B cell (primary cell): ENCODE measurements around the gene EP400. TPM values are rescaled to one million over a fixed set of nuclear protein-coding genes. Genes with fewer than 3 reads are reported as not detected.

Experiments
- ATAC-seq: fragments of 200-7000 bp; cut with Tn5 transposase; one replicate; pipeline ENCODE4 v1.10.0; 2021; ENCODE audit warnings: low read depth, mild to moderate bottlenecking, moderate number of reproducible peaks, moderate library complexity
- CTCF ChIA-PET: fragments of 350-600 bp; sonication (Branson Sonifier 250); formaldehyde crosslinking; loops from one replicate; lab custom pipeline; 2021; ENCODE audit warnings: antibody characterized with exemption, inconsistent platforms; lab: Charles Lee
- POLR2A ChIA-PET: fragments of 350-600 bp; sonication (Branson Sonifier 250); formaldehyde crosslinking; loops from one replicate; lab custom pipeline; 2021; ENCODE audit warnings: antibody characterized with exemption; lab: Charles Lee
- DNase-seq: peaks from one replicate; pipeline ENCODE4 v3.0.0; 2013
- H2AFZ ChIP-seq: 2 replicates; pipeline ENCODE4 v1.6.1; 2012; ENCODE audit warnings: mild to moderate bottlenecking, low read depth, low read length; ENCODE audit not compliant: insufficient read depth, poor library complexity, severe bottlenecking
- H3K27ac ChIP-seq, 2 donors: 1 replicate in 1 of 2; 2 replicates in 1 of 2; pipeline ENCODE4 v1.5.1; 2012 to 2013; ENCODE audit warnings: low read length in 2 of 2, mild to moderate bottlenecking in 2 of 2, moderate library complexity in 1 of 2
- H3K27me3 ChIP-seq, 4 experiments: fragments of 200-600 bp in 1 of 4; sonication (generic) in 1 of 4; replicated peaks in 1 of 4; 1 replicate in 2 of 4; 2 replicates in 2 of 4; pipeline versions ENCODE4 v1.6.1 to v1.7.0; 2013 to 2016; ENCODE audit warnings: low read length in 3 of 4, mild to moderate bottlenecking in 2 of 4, mixed read lengths in 1 of 4, moderate library complexity in 1 of 4; ENCODE audit not compliant: insufficient read depth in 4 of 4, control insufficient read depth in 3 of 4; ENCODE audit errors: control extremely low read depth in 1 of 4
- H3K36me3 ChIP-seq, 2 experiments: replicated peaks in 1 of 2; 1 replicate in 1 of 2; 2 replicates in 1 of 2; pipeline versions ENCODE4 v1.6.1 to v1.7.1; 2013; ENCODE audit warnings: low read length in 1 of 2; ENCODE audit not compliant: insufficient read depth in 2 of 2, control insufficient read depth in 1 of 2; ENCODE audit errors: control extremely low read depth in 1 of 2, extremely low read depth in 1 of 2
- H3K4me1 ChIP-seq, 2 donors: fragments of 200-600 bp in 1 of 2; sonication (generic) in 1 of 2; 1 replicate in 1 of 2; 2 replicates in 1 of 2; pipeline versions ENCODE4 v1.5.1 to v1.6.1; 2013 to 2017; ENCODE audit warnings: low read length in 2 of 2; ENCODE audit not compliant: control insufficient read depth in 2 of 2, insufficient read depth in 2 of 2
- H3K4me2 ChIP-seq: replicated peaks from 2 replicates; pipeline ENCODE3; 2012; ENCODE audit warnings: mild to moderate bottlenecking, low read depth, low read length; ENCODE audit not compliant: poor library complexity, severe bottlenecking
- H3K4me3 ChIP-seq, 5 experiments: fragments of 200-600 bp in 1 of 5; sonication (generic) in 1 of 5; 1 replicate in 3 of 5; 2 replicates in 2 of 5; pipeline versions ENCODE4 v1.5.1 to v1.7.0; 2011 to 2016; ENCODE audit warnings: low read length in 4 of 5, mild to moderate bottlenecking in 4 of 5, low read depth in 2 of 5, control low read depth in 1 of 5, moderate library complexity in 1 of 5; ENCODE audit not compliant: insufficient read depth in 1 of 5; ENCODE audit errors: control extremely low read depth in 1 of 5, extremely low read depth in 1 of 5
- H3K79me2 ChIP-seq: fragments of 200-600 bp; sonication (generic); one replicate; pipeline ENCODE4 v1.6.0; 2016; ENCODE audit warnings: low read length; ENCODE audit not compliant: control insufficient read depth, insufficient read depth
- H3K9ac ChIP-seq: fragments of 200-600 bp; sonication (generic); 2 replicates; pipeline ENCODE4 v1.6.1; 2017; ENCODE audit warnings: mild to moderate bottlenecking, low read length, moderate library complexity
- H3K9me3 ChIP-seq, 3 donors: one replicate each; pipeline versions ENCODE4 v1.6.1 to v1.7.1; 2013; ENCODE audit warnings: low read length in 2 of 3; ENCODE audit not compliant: control insufficient read depth in 2 of 3, insufficient read depth in 1 of 3; ENCODE audit errors: control extremely low read depth in 1 of 3
- H4K20me1 ChIP-seq: 2 replicates; pipeline ENCODE4 v1.6.0; 2012; ENCODE audit warnings: mild to moderate bottlenecking, low read length; ENCODE audit not compliant: insufficient read depth, control insufficient read depth, poor library complexity, severe bottlenecking
- H3K27ac Mint-ChIP-seq: one replicate; pipeline ENCODE4 v1.8.0; 2021; ENCODE audit warnings: mixed read lengths
- H3K27me3 Mint-ChIP-seq: one replicate; pipeline ENCODE4 v1.8.0; 2021; ENCODE audit warnings: mixed read lengths
- H3K4me1 Mint-ChIP-seq: one replicate; pipeline ENCODE4 v1.8.0; 2021; ENCODE audit warnings: mixed read lengths
- H3K4me3 Mint-ChIP-seq: one replicate; pipeline ENCODE4 v1.8.0; 2021; ENCODE audit warnings: mixed read lengths
- H3K9me3 Mint-ChIP-seq: one replicate; pipeline ENCODE4 v1.8.0; 2022; ENCODE audit warnings: mixed read lengths; ENCODE audit not compliant: insufficient read depth
- EZH2 ChIP-seq: IDR thresholded peaks from 2 replicates; pipeline ENCODE4 v1.6.1; 2012; ENCODE audit warnings: borderline replicate concordance, low read depth, mild to moderate bottlenecking, moderate library complexity, low read length; ENCODE audit not compliant: insufficient read depth, poor library complexity, severe bottlenecking
- WGBS: methylation state at CpG from one replicate; pipeline ENCODE4 v1.1.5; 2013; ENCODE audit warnings: missing lambda C conversion rate; ENCODE audit not compliant: insufficient coverage; 5-methylcytosine and 5-hydroxymethylcytosine counted together
- intact Hi-C: fragments of 100-400 bp; cut with micrococcal nuclease; formaldehyde crosslinking; loops from one replicate; pipeline ENCODE4 v1.10.0; 2022
- polyA plus RNA-seq: library from polyadenylated mRNA; depleted of rRNA; stranded (reverse); fragments of >200 nt; gene quantifications from 2 replicates; pipeline ENCODE4 v1.2.3, GENCODE V29; 2012
- total RNA-seq, 2 donors: library from RNA; stranded (reverse); fragments of 120-200 nt in 1 of 2; gene quantifications; 1 replicate in 1 of 2; 2 replicates in 1 of 2; pipeline versions ENCODE4 v1.2.3 to v1.2.4, GENCODE V29; 2013 to 2022
- TF ChIP-seq, protein P1 (sequence below): fragments of 200-600 bp; IDR thresholded peaks from one replicate; pipeline ENCODE4 v1.8.0; 2022; ENCODE audit warnings: antibody characterized with exemption, mild to moderate bottlenecking

Gene EP400
- total and polyA plus RNA-seq, 2 donors (not counting 1 experiment from before 2014, with no cell fraction given) = 17.3 to 82.2 TPM

DNA sequence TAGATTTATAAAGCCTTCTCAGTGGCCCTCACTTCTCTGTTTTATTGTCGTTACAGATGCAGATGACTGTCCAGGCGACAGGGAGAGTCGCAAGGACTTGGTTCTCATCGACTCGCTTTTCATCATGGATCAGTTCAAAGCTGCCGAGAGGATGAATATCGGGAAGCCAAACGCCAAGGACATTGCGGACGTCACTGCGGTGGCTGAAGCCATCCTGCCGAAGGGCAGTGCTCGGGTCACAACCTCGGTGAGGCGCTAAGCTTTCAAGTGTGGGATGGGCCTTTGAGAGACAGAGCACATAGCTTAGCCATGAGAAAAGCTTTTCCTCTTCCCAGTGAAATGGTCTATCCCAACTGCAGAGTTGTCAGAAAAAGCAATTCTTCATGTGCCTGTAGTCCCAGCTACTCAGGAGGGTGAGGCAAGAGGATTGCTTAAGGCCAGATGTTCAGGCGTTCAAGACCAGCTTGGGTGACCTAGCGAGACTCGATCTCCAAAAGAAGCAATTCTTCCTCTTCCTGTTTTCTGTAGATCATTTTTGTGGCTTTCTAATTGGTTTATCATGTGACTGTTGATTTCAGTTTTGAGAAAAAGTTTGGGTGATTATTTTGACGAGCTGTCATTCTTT, 56.4 kb downstream of the EP400 start:
- Mint-ChIP-seq H3K4me1 (peaks cover 2% of the 10 kb centered on the region), H3K4me3 (no peak overlapping the region), H3K27ac (no peak overlapping the region), H3K9me3 (no peaks in the 10 kb centered on the region), H3K27me3 (no peaks in the 10 kb centered on the region)
- no peak overlapping the region for H3K4me3 ChIP-seq
- H3K9ac ChIP-seq = no peak overlapping the region
- CTCF ChIA-PET = no interaction called here
- H3K27me3 ChIP-seq = no peaks in the 10 kb centered on the region
- 96% methylated on average over 18 of the region's 19 CpGs for WGBS
- H3K36me3 ChIP-seq = peaks cover under 1 to 51% of the 10 kb centered on the region in 2 experiments
- no peak overlapping the region for H2AFZ ChIP-seq
- POLR2A ChIA-PET = no interaction called here
- no peak for ATAC-seq
- no peaks in the 10 kb centered on the region for H3K9me3 ChIP-seq
- TF ChIP-seq EZH2 = no peak
- TF ChIP-seq, protein P1, sequence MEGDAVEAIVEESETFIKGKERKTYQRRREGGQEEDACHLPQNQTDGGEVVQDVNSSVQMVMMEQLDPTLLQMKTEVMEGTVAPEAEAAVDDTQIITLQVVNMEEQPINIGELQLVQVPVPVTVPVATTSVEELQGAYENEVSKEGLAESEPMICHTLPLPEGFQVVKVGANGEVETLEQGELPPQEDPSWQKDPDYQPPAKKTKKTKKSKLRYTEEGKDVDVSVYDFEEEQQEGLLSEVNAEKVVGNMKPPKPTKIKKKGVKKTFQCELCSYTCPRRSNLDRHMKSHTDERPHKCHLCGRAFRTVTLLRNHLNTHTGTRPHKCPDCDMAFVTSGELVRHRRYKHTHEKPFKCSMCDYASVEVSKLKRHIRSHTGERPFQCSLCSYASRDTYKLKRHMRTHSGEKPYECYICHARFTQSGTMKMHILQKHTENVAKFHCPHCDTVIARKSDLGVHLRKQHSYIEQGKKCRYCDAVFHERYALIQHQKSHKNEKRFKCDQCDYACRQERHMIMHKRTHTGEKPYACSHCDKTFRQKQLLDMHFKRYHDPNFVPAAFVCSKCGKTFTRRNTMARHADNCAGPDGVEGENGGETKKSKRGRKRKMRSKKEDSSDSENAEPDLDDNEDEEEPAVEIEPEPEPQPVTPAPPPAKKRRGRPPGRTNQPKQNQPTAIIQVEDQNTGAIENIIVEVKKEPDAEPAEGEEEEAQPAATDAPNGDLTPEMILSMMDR = no peak
- H3K4me1 ChIP-seq = no peaks in the 10 kb centered on the region
- no peaks in the 10 kb centered on the region for H4K20me1 ChIP-seq
- peaks cover 4% of the 10 kb centered on the region for H3K79me2 ChIP-seq
- H3K4me2 ChIP-seq = no peak overlapping the region
- no peak for DNase-seq
- H3K27ac ChIP-seq = no peak overlapping the region
- intact Hi-C loops = loop anchor here (10.0 kb wide), 1 partner anchor 1091 kb away; no protein-coding TSS in a partner anchor

GRCh38 chr12:132007041-132007440, 57.3 kb downstream of the EP400 start:
- Histone ChIP-seq H4K20me1 (no peaks in the 10 kb centered on the region), H3K27ac (no peak overlapping the region), H3K27me3 (no peaks in the 10 kb centered on the region), H3K4me2 (no peak overlapping the region), H2AFZ (no peak overlapping the region), H3K79me2 (peaks cover 4% of the 10 kb centered on the region), H3K4me1 (no peaks in the 10 kb centered on the region), H3K4me3 (no peak overlapping the region), H3K36me3 (peaks cover 1 to 60% of the 10 kb centered on the region in 2 experiments), H3K9me3 (no peaks in the 10 kb centered on the region), H3K9ac (no peak overlapping the region)
- TF ChIP-seq EZH2 = no peak
- TF ChIP-seq, protein P1 = no peak
- no peaks in the 10 kb centered on the region for H3K27me3 Mint-ChIP-seq
- no peak overlapping the region for H3K27ac Mint-ChIP-seq
- H3K4me3 Mint-ChIP-seq = no peak overlapping the region
- H3K9me3 Mint-ChIP-seq = no peaks in the 10 kb centered on the region
- ATAC-seq = no peak
- no peak for DNase-seq
- intact Hi-C loops = loop anchor here (10.0 kb wide), 1 partner anchor 1092 kb away; no protein-coding TSS in a partner anchor
- ChIA-PET POLR2A (no interaction called here), CTCF (no interaction called here)
- WGBS = 100% methylated on average over 3 of the region's 6 CpGs
- peaks cover 2% of the 10 kb centered on the region for H3K4me1 Mint-ChIP-seq
